HUDEP-2 (cell line): Measurements from ENCODE around the gene KMO.

Source experiments
- DNase-seq, 76 experiments: peaks; one replicate each; lab custom pipeline; 2025; ENCODE audit not compliant: unreplicated experiment in 76 of 76; lab: John Stamatoyannopoulos, UW

KMO gene

GRCh38 chr1:241532162-241532531, at the start of gene KMO:
Gene KMO, plus strand, starts transcription at chr1:241532378. Its CDS starts 67 bp downstream, at chr1:241532445.
- no peak for DNase-seq

GRCh38 chr1:241482761-241483250, 49.4 kb upstream of the KMO start:
- DNase-seq = no peak

- DNase-seq = no peak
Measured at GRCh38 chr1:241485145-241485544, 47.0 kb upstream of the KMO start.

- DNase-seq = peak in 8 of 76 experiments; percentile 0 to 30 (median 12)
Measured at GRCh38 chr1:241485554-241485992, 46.6 kb upstream of the KMO start.

GRCh38 chr1:241488739-241489138, 43.4 kb upstream of the KMO start:
- no peak for DNase-seq

- DNase-seq = no peak
Measured at GRCh38 chr1:241495741-241496140, 36.4 kb upstream of the KMO start.

- DNase-seq = peak in 1 of 76 experiments; percentile 8
Measured at GRCh38 chr1:241499910-241500309, 32.3 kb upstream of the KMO start.

- no peak for DNase-seq
Measured at GRCh38 chr1:241503444-241503843, 28.7 kb upstream of the KMO start.

- no peak for DNase-seq
Measured at GRCh38 chr1:241507189-241507863, 24.9 kb upstream of the KMO start.

GRCh38 chr1:241513378-241513777, 18.8 kb upstream of the KMO start:
- no peak for DNase-seq

- peak in 6 of 76 experiments; percentile 4 to 22 (median 14) for DNase-seq
Measured at GRCh38 chr1:241518476-241519307, 13.5 kb upstream of the KMO start.

GRCh38 chr1:241519308-241520079, 12.7 kb upstream of the KMO start, which contains the start of gene FH:
Gene FH, minus strand, starts transcription at chr1:241519755. Its CDS starts 33 bp downstream, at chr1:241519722.
- DNase-seq = peak; percentile 5 to 98 (median 90)

- no peak for DNase-seq
Measured at GRCh38 chr1:241520080-241520465, 12.1 kb upstream of the KMO start.

GRCh38 chr1:241521718-241522117, 10.5 kb upstream of the KMO start:
- no peak for DNase-seq

GRCh38 chr1:241525026-241525425, 7.2 kb upstream of the KMO start:
- no peak for DNase-seq

GRCh38 chr1:241527146-241527545, 5.0 kb upstream of the KMO start:
- DNase-seq = peak in 1 of 76 experiments; percentile 6

GRCh38 chr1:241531195-241532161, 700 bp upstream of the KMO start:
- DNase-seq = peak in 34 of 76 experiments; percentile 13 to 76 (median 50)

- no peak for DNase-seq
Measured at GRCh38 chr1:241532864-241533263, 686 bp downstream of the KMO start.

- no peak for DNase-seq
Measured at GRCh38 chr1:241533326-241534115, 1.3 kb downstream of the KMO start.
